Breast epithelium (tissue), 3 donors: ENCODE measurements around the gene EHD4.

Experiments used
- CTCF ChIP-seq, 3 donors: fragments of 450-650 bp; IDR thresholded peaks; one replicate each; pipeline ENCODE4 v1.5.1; 2016 to 2017; ENCODE audit warnings: antibody characterized with exemption in 3 of 3, mild to moderate bottlenecking in 3 of 3, moderate library complexity in 3 of 3
- POLR2A ChIP-seq: fragments of 450-650 bp; IDR thresholded peaks from one replicate; pipeline ENCODE4 v1.6.1; 2016; ENCODE audit warnings: antibody characterized with exemption, mild to moderate bottlenecking, moderate library complexity

- TF ChIP-seq POLR2A (no peak), CTCF (IDR thresholded peaks at IDR 0.05) (no peak)
Measured at GRCh38 chr15:41928100-41928499, 44.3 kb downstream of the EHD4 start.
